Measurements from ENCODE around the gene NSUN7.

DNA sequence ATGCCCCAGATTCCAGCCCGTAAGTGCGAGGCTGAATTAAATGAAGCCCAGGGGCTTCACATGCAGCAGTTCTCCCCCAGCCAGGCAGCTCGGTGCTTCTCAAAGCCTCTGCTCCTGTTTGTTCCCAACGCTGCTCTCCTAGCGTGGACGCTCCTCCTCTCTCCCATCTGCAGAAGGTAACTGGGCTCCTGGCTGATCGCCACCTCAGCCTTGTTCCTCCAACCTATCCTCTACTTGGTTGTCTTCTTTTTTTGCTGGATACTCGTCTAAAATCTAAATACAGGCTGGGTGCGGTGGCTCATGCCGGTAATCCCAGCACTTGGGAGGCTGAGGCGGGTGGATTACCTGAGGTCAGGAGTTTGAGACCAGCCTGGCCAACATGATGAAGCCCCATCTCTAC lies 70.3 kb downstream of the NSUN7 start:
- TF ChIP-seq, protein P1, sequence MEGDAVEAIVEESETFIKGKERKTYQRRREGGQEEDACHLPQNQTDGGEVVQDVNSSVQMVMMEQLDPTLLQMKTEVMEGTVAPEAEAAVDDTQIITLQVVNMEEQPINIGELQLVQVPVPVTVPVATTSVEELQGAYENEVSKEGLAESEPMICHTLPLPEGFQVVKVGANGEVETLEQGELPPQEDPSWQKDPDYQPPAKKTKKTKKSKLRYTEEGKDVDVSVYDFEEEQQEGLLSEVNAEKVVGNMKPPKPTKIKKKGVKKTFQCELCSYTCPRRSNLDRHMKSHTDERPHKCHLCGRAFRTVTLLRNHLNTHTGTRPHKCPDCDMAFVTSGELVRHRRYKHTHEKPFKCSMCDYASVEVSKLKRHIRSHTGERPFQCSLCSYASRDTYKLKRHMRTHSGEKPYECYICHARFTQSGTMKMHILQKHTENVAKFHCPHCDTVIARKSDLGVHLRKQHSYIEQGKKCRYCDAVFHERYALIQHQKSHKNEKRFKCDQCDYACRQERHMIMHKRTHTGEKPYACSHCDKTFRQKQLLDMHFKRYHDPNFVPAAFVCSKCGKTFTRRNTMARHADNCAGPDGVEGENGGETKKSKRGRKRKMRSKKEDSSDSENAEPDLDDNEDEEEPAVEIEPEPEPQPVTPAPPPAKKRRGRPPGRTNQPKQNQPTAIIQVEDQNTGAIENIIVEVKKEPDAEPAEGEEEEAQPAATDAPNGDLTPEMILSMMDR (IDR thresholded peaks at IDR 0.05; ENCODE audit: low read depth, low read length, missing input control), result no peak
- TF ChIP-seq TAF1 (conservative IDR thresholded peaks at IDR 0.05), result no peak
- TF ChIP-seq RAD21 (IDR thresholded peaks at IDR 0.05), result no peak
- TF ChIP-seq, protein P2, sequence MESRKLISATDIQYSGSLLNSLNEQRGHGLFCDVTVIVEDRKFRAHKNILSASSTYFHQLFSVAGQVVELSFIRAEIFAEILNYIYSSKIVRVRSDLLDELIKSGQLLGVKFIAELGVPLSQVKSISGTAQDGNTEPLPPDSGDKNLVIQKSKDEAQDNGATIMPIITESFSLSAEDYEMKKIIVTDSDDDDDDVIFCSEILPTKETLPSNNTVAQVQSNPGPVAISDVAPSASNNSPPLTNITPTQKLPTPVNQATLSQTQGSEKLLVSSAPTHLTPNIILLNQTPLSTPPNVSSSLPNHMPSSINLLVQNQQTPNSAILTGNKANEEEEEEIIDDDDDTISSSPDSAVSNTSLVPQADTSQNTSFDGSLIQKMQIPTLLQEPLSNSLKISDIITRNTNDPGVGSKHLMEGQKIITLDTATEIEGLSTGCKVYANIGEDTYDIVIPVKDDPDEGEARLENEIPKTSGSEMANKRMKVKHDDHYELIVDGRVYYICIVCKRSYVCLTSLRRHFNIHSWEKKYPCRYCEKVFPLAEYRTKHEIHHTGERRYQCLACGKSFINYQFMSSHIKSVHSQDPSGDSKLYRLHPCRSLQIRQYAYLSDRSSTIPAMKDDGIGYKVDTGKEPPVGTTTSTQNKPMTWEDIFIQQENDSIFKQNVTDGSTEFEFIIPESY (IDR thresholded peaks at IDR 0.05), result no peak
- TF ChIP-seq, protein P3, sequence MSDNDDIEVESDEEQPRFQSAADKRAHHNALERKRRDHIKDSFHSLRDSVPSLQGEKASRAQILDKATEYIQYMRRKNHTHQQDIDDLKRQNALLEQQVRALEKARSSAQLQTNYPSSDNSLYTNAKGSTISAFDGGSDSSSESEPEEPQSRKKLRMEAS (IDR thresholded peaks at IDR 0.05), result no peak
- no peak for TF ChIP-seq GABPA (IDR thresholded peaks at IDR 0.05 in 1 of 2, conservative IDR thresholded peaks at IDR 0.05 in 1 of 2)
- TF ChIP-seq, protein P4, sequence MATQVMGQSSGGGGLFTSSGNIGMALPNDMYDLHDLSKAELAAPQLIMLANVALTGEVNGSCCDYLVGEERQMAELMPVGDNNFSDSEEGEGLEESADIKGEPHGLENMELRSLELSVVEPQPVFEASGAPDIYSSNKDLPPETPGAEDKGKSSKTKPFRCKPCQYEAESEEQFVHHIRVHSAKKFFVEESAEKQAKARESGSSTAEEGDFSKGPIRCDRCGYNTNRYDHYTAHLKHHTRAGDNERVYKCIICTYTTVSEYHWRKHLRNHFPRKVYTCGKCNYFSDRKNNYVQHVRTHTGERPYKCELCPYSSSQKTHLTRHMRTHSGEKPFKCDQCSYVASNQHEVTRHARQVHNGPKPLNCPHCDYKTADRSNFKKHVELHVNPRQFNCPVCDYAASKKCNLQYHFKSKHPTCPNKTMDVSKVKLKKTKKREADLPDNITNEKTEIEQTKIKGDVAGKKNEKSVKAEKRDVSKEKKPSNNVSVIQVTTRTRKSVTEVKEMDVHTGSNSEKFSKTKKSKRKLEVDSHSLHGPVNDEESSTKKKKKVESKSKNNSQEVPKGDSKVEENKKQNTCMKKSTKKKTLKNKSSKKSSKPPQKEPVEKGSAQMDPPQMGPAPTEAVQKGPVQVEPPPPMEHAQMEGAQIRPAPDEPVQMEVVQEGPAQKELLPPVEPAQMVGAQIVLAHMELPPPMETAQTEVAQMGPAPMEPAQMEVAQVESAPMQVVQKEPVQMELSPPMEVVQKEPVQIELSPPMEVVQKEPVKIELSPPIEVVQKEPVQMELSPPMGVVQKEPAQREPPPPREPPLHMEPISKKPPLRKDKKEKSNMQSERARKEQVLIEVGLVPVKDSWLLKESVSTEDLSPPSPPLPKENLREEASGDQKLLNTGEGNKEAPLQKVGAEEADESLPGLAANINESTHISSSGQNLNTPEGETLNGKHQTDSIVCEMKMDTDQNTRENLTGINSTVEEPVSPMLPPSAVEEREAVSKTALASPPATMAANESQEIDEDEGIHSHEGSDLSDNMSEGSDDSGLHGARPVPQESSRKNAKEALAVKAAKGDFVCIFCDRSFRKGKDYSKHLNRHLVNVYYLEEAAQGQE (IDR thresholded peaks at IDR 0.05), result no peak
- TF ChIP-seq JUND (IDR thresholded peaks at IDR 0.05), result no peak
- TF ChIP-seq YY1 (IDR thresholded peaks at IDR 0.05), result no peak
- TF ChIP-seq EGR1 (IDR thresholded peaks at IDR 0.05; ENCODE audit: low read depth in 2 of 2), result no peak
